ENCODE results near the gene PSMA3. TPM values are rescaled to one million over a fixed set of nuclear protein-coding genes. Genes with fewer than 3 reads are reported as not detected.

The PSMA3 gene
- total RNA-seq, 3 donors from 2014 or later (not counting 1 experiment from before 2014, with no cell fraction given): 107 to 120 (median 115) TPM

DNA sequence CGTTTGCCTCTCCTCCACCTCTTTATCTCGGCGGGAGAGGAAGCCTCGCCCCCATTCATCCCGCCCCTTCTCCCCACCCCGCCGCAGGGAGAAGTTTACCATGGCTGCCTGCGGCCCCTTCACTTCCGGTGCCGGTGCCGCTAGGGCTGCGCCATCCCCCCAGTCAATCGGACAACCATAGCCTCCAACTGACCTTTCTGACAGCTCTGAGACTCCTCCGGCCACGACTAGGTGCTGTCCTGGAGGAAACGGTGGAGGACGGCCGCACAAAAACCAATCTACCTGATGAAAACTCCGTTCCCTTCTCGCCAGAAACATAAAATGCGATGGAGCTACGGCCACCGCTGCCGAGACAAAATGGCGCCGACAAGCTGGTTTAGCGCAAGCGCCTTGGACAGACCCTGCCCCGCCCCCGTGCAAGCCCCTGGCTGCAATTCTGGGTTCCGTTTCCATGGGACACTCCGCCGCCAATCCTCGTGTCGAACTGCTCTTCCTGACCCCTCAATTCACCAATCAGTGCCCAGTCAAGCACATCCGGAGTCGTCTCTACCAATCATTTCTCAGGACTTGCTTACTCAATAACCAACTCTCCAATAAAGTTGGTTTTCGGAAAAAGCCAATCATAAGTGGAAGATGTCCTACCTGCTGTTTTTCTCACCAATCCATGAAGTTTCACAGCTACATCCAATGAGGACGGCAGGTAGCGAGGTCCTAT, 53.3 kb downstream of the PSMA3 start:
- no peaks in the 10 kb centered on the region for H3K9me3 Mint-ChIP-seq
- H3K27ac ChIP-seq (ENCODE audit: low read length): peak overlapping the region; percentile 97
- H3K36me3 Mint-ChIP-seq: peaks cover under 1% of the 10 kb centered on the region
- H3K36me3 ChIP-seq (ENCODE audit: control insufficient read depth, insufficient read depth, low read length): peaks cover 25% of the 10 kb centered on the region
- H3K9me3 ChIP-seq (ENCODE audit: control insufficient read depth, insufficient read depth, low read length): no peaks in the 10 kb centered on the region
- H3K27ac Mint-ChIP-seq: no peak overlapping the region
- peaks cover 27 to 40% of the 10 kb centered on the region in 2 donors for H3K4me1 Mint-ChIP-seq
- DNase-seq: peak; percentile 96 to 100
- ATAC-seq: peak; percentile 82 to 95 (median 85)
- TF ChIP-seq, protein P1, sequence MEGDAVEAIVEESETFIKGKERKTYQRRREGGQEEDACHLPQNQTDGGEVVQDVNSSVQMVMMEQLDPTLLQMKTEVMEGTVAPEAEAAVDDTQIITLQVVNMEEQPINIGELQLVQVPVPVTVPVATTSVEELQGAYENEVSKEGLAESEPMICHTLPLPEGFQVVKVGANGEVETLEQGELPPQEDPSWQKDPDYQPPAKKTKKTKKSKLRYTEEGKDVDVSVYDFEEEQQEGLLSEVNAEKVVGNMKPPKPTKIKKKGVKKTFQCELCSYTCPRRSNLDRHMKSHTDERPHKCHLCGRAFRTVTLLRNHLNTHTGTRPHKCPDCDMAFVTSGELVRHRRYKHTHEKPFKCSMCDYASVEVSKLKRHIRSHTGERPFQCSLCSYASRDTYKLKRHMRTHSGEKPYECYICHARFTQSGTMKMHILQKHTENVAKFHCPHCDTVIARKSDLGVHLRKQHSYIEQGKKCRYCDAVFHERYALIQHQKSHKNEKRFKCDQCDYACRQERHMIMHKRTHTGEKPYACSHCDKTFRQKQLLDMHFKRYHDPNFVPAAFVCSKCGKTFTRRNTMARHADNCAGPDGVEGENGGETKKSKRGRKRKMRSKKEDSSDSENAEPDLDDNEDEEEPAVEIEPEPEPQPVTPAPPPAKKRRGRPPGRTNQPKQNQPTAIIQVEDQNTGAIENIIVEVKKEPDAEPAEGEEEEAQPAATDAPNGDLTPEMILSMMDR (IDR thresholded peaks at IDR 0.05): no peak
- no peaks in the 10 kb centered on the region for H3K27me3 Mint-ChIP-seq (ENCODE audit: low read depth in 2 of 2)
- under 1% methylated on average over 40 of the region's 40 CpGs for WGBS (ENCODE audit: insufficient coverage)
- peaks cover 11% of the 10 kb centered on the region for H3K4me1 ChIP-seq (ENCODE audit: control insufficient read depth, insufficient read depth, low read length)
- intact Hi-C loops (cut with micrococcal nuclease): loop anchor here (1.0 kb wide), 4 partner anchors 33 to 129 kb away; partner anchors contain the start of genes ACTR10, KIAA0586, PSMA3 and TIMM9
- H3K4me3 ChIP-seq (ENCODE audit: low read length): peak overlapping the region; percentile 96
- no peak overlapping the region for H3K4me3 Mint-ChIP-seq
- H3K27me3 ChIP-seq (ENCODE audit: control insufficient read depth, insufficient read depth, low read length): no peaks in the 10 kb centered on the region

DNA sequence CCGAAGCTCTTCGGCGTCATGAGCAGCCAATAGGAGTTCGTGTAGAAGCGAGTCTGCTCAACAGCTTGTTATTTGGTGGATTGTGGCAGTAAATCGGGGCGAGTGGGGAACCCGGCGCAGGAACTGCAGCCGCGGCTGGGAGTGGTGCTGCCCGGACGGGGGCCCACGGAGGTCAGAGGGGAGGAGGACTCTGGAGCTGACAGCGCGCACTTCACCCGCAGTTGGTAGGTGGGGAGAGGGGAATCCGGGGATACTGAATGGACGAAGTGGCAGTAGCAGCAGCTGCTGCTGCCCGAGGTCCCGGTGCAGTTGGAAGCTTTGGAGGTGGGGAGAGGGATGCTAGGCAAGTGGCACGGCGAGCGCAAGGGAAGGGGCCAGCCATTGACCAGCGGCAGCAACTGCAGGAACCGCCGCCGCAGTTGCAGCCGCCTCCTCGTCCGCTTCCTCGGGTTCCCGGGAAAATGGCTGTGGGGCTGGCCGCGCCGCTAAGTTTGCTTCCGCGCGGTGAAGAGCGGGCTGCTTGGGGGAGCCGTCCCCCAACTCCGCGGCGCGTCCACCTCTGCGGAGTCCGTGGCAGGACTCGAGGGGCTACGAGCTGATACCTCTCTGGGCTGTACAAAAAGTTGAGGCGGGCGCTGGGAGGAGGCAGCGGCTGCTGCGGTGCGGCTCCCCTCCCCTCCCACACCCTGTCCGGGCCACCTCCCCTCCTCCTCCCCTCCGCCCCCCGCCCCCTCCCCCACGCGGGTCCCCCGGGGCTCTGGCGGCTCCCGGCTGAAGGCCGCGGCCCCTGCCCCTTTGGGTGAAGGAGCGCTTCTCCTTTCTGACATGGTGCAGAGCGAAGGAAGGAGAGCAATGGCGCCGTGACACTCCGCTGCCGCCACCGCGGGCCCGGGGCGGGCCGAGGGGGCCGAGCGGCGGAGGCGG, 54.1 kb downstream of the PSMA3 start, which contains the start of gene ARID4A:
ARID4A (plus strand) TSS at position 79 of the 924 bp plus-strand sequence. CDS start 1,300 bp downstream, outside the sequence.
- under 1% methylated on average over 72 of the region's 79 CpGs for WGBS (ENCODE audit: insufficient coverage)

DNA sequence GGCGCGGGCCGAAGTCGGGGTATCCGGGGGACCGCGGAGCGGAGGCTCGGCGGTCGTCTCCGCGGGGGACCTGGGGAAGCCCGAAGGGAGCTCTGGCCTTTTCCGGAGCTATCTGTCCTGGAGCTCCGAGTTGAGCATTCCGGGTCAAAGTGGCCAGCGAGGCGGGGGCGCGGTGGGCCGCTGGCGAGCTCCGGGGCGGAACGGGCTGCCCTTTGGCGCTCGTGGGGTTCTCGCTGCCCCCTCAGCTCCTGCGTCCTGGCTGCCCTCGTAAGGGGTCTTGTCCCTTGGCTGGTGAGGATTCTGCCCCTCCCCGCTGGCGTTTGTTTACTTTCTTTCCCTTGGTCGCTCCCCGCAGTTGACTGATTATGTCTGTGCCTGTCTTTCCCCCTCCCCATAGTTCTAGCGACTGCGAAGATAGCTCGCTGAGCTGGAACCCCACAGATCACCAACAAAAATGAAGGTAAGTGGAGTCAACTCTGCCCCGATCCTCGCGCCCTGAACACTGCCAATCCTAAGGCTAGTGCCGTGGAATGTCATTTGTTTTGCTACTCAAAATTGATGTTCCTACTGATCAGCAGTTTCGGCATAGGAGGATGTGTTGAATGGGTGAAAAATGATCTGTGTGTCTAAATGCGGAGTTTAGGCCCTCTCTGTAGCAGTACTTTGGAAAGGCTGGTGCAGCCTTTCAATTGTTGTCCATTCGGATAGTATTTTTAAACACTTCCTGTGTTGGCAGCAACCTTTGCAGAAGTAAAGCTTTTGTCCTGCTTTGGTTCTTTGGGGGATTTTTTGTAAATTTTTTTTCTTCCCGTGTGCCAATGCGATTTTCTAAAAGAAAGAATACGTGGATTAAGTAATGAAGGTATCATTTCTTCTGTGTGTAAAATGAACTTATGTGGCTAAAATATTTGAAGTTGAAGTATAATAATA, 55.0 kb downstream of the PSMA3 start:
- Histone ChIP-seq H3K4me1 (ENCODE audit: control insufficient read depth, insufficient read depth, low read length) (peaks cover 11% of the 10 kb centered on the region), H3K9me3 (ENCODE audit: control insufficient read depth, insufficient read depth, low read length) (no peaks in the 10 kb centered on the region), H3K27ac (ENCODE audit: low read length) (peak overlapping the region; percentile 63), H3K36me3 (ENCODE audit: control insufficient read depth, insufficient read depth, low read length) (peaks cover 27% of the 10 kb centered on the region), H3K27me3 (ENCODE audit: control insufficient read depth, insufficient read depth, low read length) (no peaks in the 10 kb centered on the region), H3K4me3 (ENCODE audit: low read length) (peak overlapping the region; percentile 96)
- no peak for ATAC-seq
- TF ChIP-seq, protein P1 (IDR thresholded peaks at IDR 0.05): no peak
- intact Hi-C loops (cut with micrococcal nuclease): no loop called here
- Mint-ChIP-seq H3K4me1 (peaks cover 26 to 29% of the 10 kb centered on the region in 2 donors), H3K27me3 (ENCODE audit: low read depth in 2 of 2) (no peaks in the 10 kb centered on the region), H3K27ac (peak overlapping the region; percentile 92 to 96), H3K4me3 (no peak overlapping the region), H3K9me3 (no peaks in the 10 kb centered on the region), H3K36me3 (no peaks in the 10 kb centered on the region)
- peak; percentile 32 to 50 for DNase-seq
- WGBS (ENCODE audit: insufficient coverage): under 1% methylated on average over 46 of the region's 48 CpGs

More for the DNA sequence above, 54.1 kb downstream of the PSMA3 start, which contains the start of gene ARID4A:
- no peak within 1 kb of the TSS for H3K4me3 Mint-ChIP-seq
- no peaks in the 10 kb centered on the region for H3K36me3 Mint-ChIP-seq
- DNase-seq (peak; percentile 60 to 80), ATAC-seq (peak in 1 of 3 donors; percentile 4)
- Histone ChIP-seq H3K4me1 (ENCODE audit: control insufficient read depth, insufficient read depth, low read length) (peaks cover 11% of the 10 kb centered on the region), H3K27ac (ENCODE audit: low read length) (peak within 1 kb of the TSS; percentile 97), H3K27me3 (ENCODE audit: control insufficient read depth, insufficient read depth, low read length) (no peaks in the 10 kb centered on the region), H3K9me3 (ENCODE audit: control insufficient read depth, insufficient read depth, low read length) (no peaks in the 10 kb centered on the region), H3K36me3 (ENCODE audit: control insufficient read depth, insufficient read depth, low read length) (peaks cover 28% of the 10 kb centered on the region), H3K4me3 (ENCODE audit: low read length) (peak within 1 kb of the TSS; percentile 96)
- peaks cover 31 to 38% of the 10 kb centered on the region in 2 donors for H3K4me1 Mint-ChIP-seq
- H3K27me3 Mint-ChIP-seq (ENCODE audit: low read depth in 2 of 2): no peaks in the 10 kb centered on the region
- H3K9me3 Mint-ChIP-seq: no peaks in the 10 kb centered on the region
- TF ChIP-seq, protein P1 (IDR thresholded peaks at IDR 0.05): no peak
- intact Hi-C loops (cut with micrococcal nuclease): loop anchor here (1.0 kb wide), 4 partner anchors 33 to 129 kb away; partner anchors contain the start of genes ACTR10, KIAA0586, PSMA3 and TIMM9
- H3K27ac Mint-ChIP-seq: peak within 1 kb of the TSS; percentile 92 to 96
